ENCODE data around the gene PDE11A.

The PDE11A gene

GRCh38 chr2:177597759-177598158 is 474.8 kb downstream of the PDE11A start:
- no peak for DNase-seq (ENCODE audit: low spot score)

GRCh38 chr2:177596866-177597265 is 475.7 kb downstream of the PDE11A start:
- DNase-seq (ENCODE audit: low spot score): no peak

GRCh38 chr2:177595126-177595845 is 477.3 kb downstream of the PDE11A start:
- no peak for DNase-seq (ENCODE audit: low spot score)

- no peak for DNase-seq (ENCODE audit: low spot score)
Observed at GRCh38 chr2:177593402-177593801, 479.2 kb downstream of the PDE11A start.

- DNase-seq (ENCODE audit: low spot score): no peak
Observed at GRCh38 chr2:177592945-177593344, 479.6 kb downstream of the PDE11A start.

GRCh38 chr2:177592397-177592796 is 480.2 kb downstream of the PDE11A start:
- DNase-seq (ENCODE audit: low spot score): no peak

GRCh38 chr2:177589186-177589585 is 483.4 kb downstream of the PDE11A start:
- DNase-seq (ENCODE audit: low spot score): no peak

GRCh38 chr2:177588671-177589070 is 483.9 kb downstream of the PDE11A start:
- no peak for DNase-seq (ENCODE audit: low spot score)

- DNase-seq (ENCODE audit: low spot score): no peak
Observed at GRCh38 chr2:177587371-177587770, 485.2 kb downstream of the PDE11A start.

GRCh38 chr2:177586154-177586553 is 486.4 kb downstream of the PDE11A start:
- no peak for DNase-seq (ENCODE audit: low spot score)

- DNase-seq (ENCODE audit: low spot score): no peak
Observed at GRCh38 chr2:177585234-177585863, 487.2 kb downstream of the PDE11A start.

- no peak for DNase-seq (ENCODE audit: low spot score)
Observed at GRCh38 chr2:177584030-177584692, 488.4 kb downstream of the PDE11A start.

- no peak for DNase-seq (ENCODE audit: low spot score)
Observed at GRCh38 chr2:177582000-177582399, 490.6 kb downstream of the PDE11A start.

GRCh38 chr2:177579486-177580036 is 493.0 kb downstream of the PDE11A start:
- DNase-seq (ENCODE audit: low spot score): no peak

- no peak for DNase-seq (ENCODE audit: low spot score)
Observed at GRCh38 chr2:177578454-177578853, 494.1 kb downstream of the PDE11A start.

- DNase-seq (ENCODE audit: low spot score): no peak
Observed at GRCh38 chr2:177577075-177577474, 495.5 kb downstream of the PDE11A start.

- no peak for DNase-seq (ENCODE audit: low spot score)
Observed at GRCh38 chr2:177575358-177575757, 497.2 kb downstream of the PDE11A start.

- no peak for DNase-seq (ENCODE audit: low spot score)
Observed at GRCh38 chr2:177574356-177574755, 498.2 kb downstream of the PDE11A start.
